SK-N-SH treated with all-trans-retinoic acid at 6 μM for 48 hours (cell line): ENCODE results near the gene ASIC1.

Experiments used
- ARNTL ChIP-seq: fragments of 450-650 bp; formaldehyde crosslinking; IDR thresholded peaks from 2 replicates; pipeline ENCODE4 v1.5.0; 2020; ENCODE audit warnings: low read depth, mild to moderate bottlenecking, moderate library complexity, borderline replicate concordance
- BACH2 ChIP-seq: fragments of 250-450 bp; sonication (Bioruptor Pico); IDR thresholded peaks from 2 replicates; pipeline ENCODE4 v1.9.0; 2021; ENCODE audit warnings: mild to moderate bottlenecking, borderline replicate concordance
- CREB5 ChIP-seq: fragments of 250-450 bp; sonication (Bioruptor Pico); IDR thresholded peaks from 2 replicates; pipeline ENCODE4 v1.5.1; 2020; ENCODE audit warnings: low read depth, mild to moderate bottlenecking, moderate library complexity
- ESRRG ChIP-seq: fragments of 250-450 bp; sonication (Bioruptor Pico); IDR thresholded peaks from 2 replicates; pipeline ENCODE4 v1.6.1; 2021; ENCODE audit warnings: mild to moderate bottlenecking
- ISL1 ChIP-seq: fragments of 250-450 bp; sonication (Bioruptor Pico); IDR thresholded peaks from 2 replicates; pipeline ENCODE4 v2.1.2; 2022; ENCODE audit warnings: mild to moderate bottlenecking, moderate library complexity
- OSR1 ChIP-seq: fragments of 250-450 bp; sonication (Bioruptor Pico); IDR thresholded peaks from 2 replicates; pipeline ENCODE4 v1.8.0; 2022; ENCODE audit warnings: moderate library complexity, mild to moderate bottlenecking, inconsistent platforms
- SNAI2 ChIP-seq: fragments of 250-450 bp; sonication (Bioruptor Pico); IDR thresholded peaks from 2 replicates; pipeline ENCODE4 v1.5.0; 2020; ENCODE audit warnings: mild to moderate bottlenecking, moderate library complexity
- TOX ChIP-seq: fragments of 250-450 bp; sonication (Bioruptor Pico); IDR thresholded peaks from 2 replicates; pipeline ENCODE4 v1.8.0; 2021; ENCODE audit warnings: mild to moderate bottlenecking, moderate library complexity, borderline replicate concordance
- ZFP3 ChIP-seq: fragments of 250-450 bp; sonication (Bioruptor Pico); IDR thresholded peaks from 2 replicates; pipeline ENCODE4 v1.5.0; 2020; ENCODE audit warnings: mild to moderate bottlenecking, moderate library complexity
- ZFP30 ChIP-seq: fragments of 450-650 bp; formaldehyde crosslinking; IDR thresholded peaks from 2 replicates; pipeline ENCODE4 v1.5.0; 2022; ENCODE audit warnings: mild to moderate bottlenecking, moderate library complexity
- TF ChIP-seq, protein P1 (sequence below): fragments of 250-450 bp; sonication (Bioruptor Pico); IDR thresholded peaks from 2 replicates; pipeline ENCODE4 v1.8.0; 2020; ENCODE audit warnings: mild to moderate bottlenecking, moderate library complexity, borderline replicate concordance

GRCh38 chr12:50026691-50027090 is 30.7 kb upstream of the ASIC1 start:
- no peak for TF ChIP-seq ARNTL (CRISPR knock-in tag)
- no peak for TF ChIP-seq BACH2 (CRISPR knock-in tag)
- TF ChIP-seq ZFP3 (CRISPR knock-in tag) = no peak
- no peak for TF ChIP-seq ZFP30
- TF ChIP-seq OSR1 (CRISPR knock-in tag) = no peak
- no peak for TF ChIP-seq CREB5 (CRISPR knock-in tag)
- TF ChIP-seq ESRRG (CRISPR knock-in tag) = no peak
- no peak for TF ChIP-seq TOX (CRISPR knock-in tag)
- no peak for TF ChIP-seq SNAI2
- TF ChIP-seq, protein P1, sequence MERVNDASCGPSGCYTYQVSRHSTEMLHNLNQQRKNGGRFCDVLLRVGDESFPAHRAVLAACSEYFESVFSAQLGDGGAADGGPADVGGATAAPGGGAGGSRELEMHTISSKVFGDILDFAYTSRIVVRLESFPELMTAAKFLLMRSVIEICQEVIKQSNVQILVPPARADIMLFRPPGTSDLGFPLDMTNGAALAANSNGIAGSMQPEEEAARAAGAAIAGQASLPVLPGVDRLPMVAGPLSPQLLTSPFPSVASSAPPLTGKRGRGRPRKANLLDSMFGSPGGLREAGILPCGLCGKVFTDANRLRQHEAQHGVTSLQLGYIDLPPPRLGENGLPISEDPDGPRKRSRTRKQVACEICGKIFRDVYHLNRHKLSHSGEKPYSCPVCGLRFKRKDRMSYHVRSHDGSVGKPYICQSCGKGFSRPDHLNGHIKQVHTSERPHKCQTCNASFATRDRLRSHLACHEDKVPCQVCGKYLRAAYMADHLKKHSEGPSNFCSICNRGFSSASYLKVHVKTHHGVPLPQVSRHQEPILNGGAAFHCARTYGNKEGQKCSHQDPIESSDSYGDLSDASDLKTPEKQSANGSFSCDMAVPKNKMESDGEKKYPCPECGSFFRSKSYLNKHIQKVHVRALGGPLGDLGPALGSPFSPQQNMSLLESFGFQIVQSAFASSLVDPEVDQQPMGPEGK (CRISPR knock-in tag) = no peak
- TF ChIP-seq ISL1 (CRISPR knock-in tag) = no peak
